ENCODE data around the gene FOXP1.

The FOXP1 gene

GRCh38 chr3:71219744-71220638 is 363.5 kb downstream of the FOXP1 start:
- TF ChIP-seq, protein P1, sequence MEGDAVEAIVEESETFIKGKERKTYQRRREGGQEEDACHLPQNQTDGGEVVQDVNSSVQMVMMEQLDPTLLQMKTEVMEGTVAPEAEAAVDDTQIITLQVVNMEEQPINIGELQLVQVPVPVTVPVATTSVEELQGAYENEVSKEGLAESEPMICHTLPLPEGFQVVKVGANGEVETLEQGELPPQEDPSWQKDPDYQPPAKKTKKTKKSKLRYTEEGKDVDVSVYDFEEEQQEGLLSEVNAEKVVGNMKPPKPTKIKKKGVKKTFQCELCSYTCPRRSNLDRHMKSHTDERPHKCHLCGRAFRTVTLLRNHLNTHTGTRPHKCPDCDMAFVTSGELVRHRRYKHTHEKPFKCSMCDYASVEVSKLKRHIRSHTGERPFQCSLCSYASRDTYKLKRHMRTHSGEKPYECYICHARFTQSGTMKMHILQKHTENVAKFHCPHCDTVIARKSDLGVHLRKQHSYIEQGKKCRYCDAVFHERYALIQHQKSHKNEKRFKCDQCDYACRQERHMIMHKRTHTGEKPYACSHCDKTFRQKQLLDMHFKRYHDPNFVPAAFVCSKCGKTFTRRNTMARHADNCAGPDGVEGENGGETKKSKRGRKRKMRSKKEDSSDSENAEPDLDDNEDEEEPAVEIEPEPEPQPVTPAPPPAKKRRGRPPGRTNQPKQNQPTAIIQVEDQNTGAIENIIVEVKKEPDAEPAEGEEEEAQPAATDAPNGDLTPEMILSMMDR (IDR thresholded peaks at IDR 0.05; ENCODE audit: control extremely low read depth, extremely low read depth, low read depth, missing control alignments), result no peak
- DNase-seq (ENCODE audit: extremely low spot score), result peak; percentile 59
- POLR2A ChIA-PET, result interaction anchor here (0.5 kb wide), 1 partner anchor 1778 kb away, joined by 3 read pairs; no protein-coding TSS in a partner anchor
- CTCF ChIA-PET, result no interaction called here

- POLR2A ChIA-PET, result no interaction called here
- CTCF ChIA-PET, result no interaction called here
- TF ChIP-seq, protein P1 (IDR thresholded peaks at IDR 0.05; ENCODE audit: control extremely low read depth, extremely low read depth, low read depth, missing control alignments), result no peak
- DNase-seq (ENCODE audit: extremely low spot score), result no peak
These were observed 365.0 kb downstream of the FOXP1 start for GRCh38 chr3:71218508-71218907.

- TF ChIP-seq, protein P1 (IDR thresholded peaks at IDR 0.05; ENCODE audit: control extremely low read depth, extremely low read depth, low read depth, missing control alignments), result no peak
- ChIA-PET POLR2A (no interaction called here), CTCF (interaction anchor here (0.7 to 1.0 kb wide), 2 partner anchors 9 to 65 kb away, joined by 3 read pairs; no protein-coding TSS in a partner anchor)
- DNase-seq (ENCODE audit: extremely low spot score), result no peak
These were observed 365.8 kb downstream of the FOXP1 start for GRCh38 chr3:71217640-71218222.

DNA sequence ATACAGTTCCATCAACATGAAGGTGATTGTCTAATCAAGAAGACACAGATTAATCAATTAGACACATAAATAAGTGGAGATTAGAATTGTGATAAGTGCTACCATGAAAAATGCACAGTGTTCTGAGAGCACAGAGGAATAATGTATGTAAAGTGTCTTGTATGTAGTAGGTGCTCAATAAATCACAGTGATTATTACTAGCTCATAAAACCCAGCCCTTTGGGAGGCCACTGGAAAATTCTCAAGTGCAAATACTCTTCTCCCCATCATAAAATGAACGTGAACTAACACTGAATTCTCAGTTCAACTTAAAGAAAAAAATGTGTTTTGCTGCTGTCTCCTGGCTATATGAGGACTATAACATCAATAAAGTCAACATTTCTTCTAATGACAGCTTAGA is 368.2 kb downstream of the FOXP1 start:
- no peak for DNase-seq (ENCODE audit: extremely low spot score)
- ChIA-PET CTCF (interaction anchor here (1.2 to 2.3 kb wide), 3 partner anchors 10 to 28 kb away, joined by 3 to 8 read pairs (median 3); no protein-coding TSS in a partner anchor), POLR2A (no interaction called here)
- TF ChIP-seq, protein P1 (IDR thresholded peaks at IDR 0.05; ENCODE audit: control extremely low read depth, extremely low read depth, low read depth, missing control alignments), result no peak

DNA sequence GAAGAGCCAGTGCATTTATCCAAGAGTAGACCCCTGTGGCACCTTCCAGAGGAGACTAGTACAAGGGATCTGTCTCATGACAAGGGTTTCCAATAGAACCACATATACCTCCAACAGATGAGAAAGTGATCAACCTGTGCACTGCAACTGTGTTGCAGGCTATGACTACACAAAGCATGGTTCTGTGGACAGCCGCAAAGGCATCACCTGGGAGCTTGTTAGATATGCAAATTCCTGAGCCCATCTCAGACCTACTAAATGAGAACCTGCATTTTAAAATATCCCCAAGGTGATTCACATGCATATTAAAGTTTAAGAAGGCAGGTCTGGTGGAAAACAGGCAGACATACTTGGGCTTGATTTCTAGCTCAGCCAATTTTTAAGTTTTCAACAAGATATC is 368.7 kb downstream of the FOXP1 start:
- no peak for DNase-seq (ENCODE audit: extremely low spot score)
- TF ChIP-seq, protein P1 (IDR thresholded peaks at IDR 0.05; ENCODE audit: control extremely low read depth, extremely low read depth, low read depth, missing control alignments), result no peak
- ChIA-PET POLR2A (no interaction called here), CTCF (interaction anchor here (0.8 to 2.3 kb wide), 3 partner anchors 11 to 28 kb away, joined by 3 to 8 read pairs (median 4); no protein-coding TSS in a partner anchor)

DNA sequence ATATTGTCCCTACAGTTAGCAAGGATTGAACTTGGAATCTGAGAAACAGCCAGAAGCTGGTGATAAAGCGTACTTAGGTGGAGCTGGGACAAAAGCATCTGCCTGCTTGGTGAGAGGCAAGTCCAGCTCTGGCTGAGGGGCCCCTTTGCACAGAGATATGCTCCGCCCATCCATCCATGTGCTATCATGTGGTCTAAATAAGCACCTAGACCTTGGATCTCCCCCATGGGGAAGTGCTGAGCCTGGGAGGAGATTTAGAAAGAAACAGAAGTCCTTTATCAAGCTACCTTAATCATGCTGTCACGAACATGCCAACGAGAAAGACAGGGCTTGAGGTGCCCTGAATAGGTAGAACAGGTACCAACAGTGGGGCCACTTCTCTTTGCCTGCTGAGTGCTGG is 369.5 kb downstream of the FOXP1 start:
- ChIA-PET CTCF (interaction anchor here (0.8 to 2.3 kb wide), 3 partner anchors 12 to 23 kb away, joined by 3 to 8 read pairs (median 4); no protein-coding TSS in a partner anchor), POLR2A (no interaction called here)
- TF ChIP-seq, protein P1 (IDR thresholded peaks at IDR 0.05; ENCODE audit: control extremely low read depth, extremely low read depth, low read depth, missing control alignments), result no peak
- DNase-seq (ENCODE audit: extremely low spot score), result no peak

Data from GM10248 (cell line).